ENCODE data around the gene AAK1.
"Not testable (repeated sequence)": the region's sequence is repeated elsewhere in the genome, so short reads cannot be mapped to it uniquely, and the experiment has no call there.

AAK1 gene

GRCh38 chr2:69628325-69629021, 15.1 kb downstream of the AAK1 start:
- in situ Hi-C loops (cut with MboI; ENCODE audit: low sequenced_read_pairs): no loop called here

GRCh38 chr2:69625078-69625795, 18.3 kb downstream of the AAK1 start:
- in situ Hi-C loops (cut with MboI; ENCODE audit: low sequenced_read_pairs): no loop called here

- in situ Hi-C loops (cut with MboI; ENCODE audit: low sequenced_read_pairs): no loop called here
These were observed 18.9 kb downstream of the AAK1 start for GRCh38 chr2:69624611-69625010.

DNA sequence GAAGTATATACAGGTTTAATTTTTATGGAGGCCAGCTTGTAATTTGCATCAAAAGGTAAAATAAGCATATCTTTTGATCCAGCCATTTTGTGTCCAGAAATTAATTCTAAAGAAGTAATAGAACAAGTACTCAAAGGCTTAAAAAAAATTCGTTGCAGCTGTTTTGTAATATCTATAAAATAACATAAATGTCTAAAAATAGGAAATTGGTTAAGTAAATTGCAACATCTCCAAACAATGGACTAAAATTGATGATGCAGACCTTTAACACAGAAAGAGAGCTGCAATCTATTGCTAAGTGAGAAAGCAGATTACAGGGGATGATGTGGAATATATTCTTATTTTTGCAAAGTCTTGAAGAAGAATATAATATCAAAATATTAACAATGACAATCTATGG, 19.4 kb downstream of the AAK1 start:
- in situ Hi-C loops (cut with MboI; ENCODE audit: low sequenced_read_pairs): no loop called here

GRCh38 chr2:69623236-69623635, 20.3 kb downstream of the AAK1 start:
- in situ Hi-C loops (cut with MboI; ENCODE audit: low sequenced_read_pairs): no loop called here

- in situ Hi-C loops (cut with MboI; ENCODE audit: low sequenced_read_pairs): not testable (repeated sequence)
These were observed 20.7 kb downstream of the AAK1 start for GRCh38 chr2:69622805-69623204.

DNA sequence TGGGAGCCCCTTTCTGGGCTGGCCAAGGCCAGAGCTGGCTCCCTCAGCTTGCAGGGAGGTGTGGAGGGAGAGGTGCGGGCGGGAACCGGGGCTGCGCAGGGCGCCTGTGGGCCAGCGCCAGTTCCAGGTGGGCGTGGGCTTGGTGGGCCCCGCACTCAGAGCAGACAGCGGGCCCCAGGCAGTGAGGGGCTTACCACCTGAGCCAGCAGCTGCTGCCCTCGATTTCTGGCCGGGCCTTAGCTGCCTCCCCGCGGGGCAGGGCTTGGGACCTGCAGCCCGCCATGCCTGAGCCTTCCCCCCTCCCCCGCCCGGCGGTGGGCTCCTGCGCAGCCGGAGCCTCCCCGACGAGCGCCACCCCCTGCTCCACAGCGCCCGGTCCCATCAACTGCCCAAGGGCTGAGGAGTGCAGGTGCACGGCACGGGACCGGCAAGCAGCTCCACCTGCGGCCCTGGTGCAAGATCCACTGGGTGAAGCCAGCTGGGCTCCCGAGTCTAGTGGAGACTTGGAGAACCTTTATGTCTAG, 21.5 kb downstream of the AAK1 start:
- in situ Hi-C loops (cut with MboI; ENCODE audit: low sequenced_read_pairs): not testable (repeated sequence)

- in situ Hi-C loops (cut with MboI; ENCODE audit: low sequenced_read_pairs): no loop called here
These were observed 22.1 kb downstream of the AAK1 start for GRCh38 chr2:69621440-69621839.

GRCh38 chr2:69620870-69621269, 22.7 kb downstream of the AAK1 start:
- in situ Hi-C loops (cut with MboI; ENCODE audit: low sequenced_read_pairs): no loop called here

- in situ Hi-C loops (cut with MboI; ENCODE audit: low sequenced_read_pairs): no loop called here
These were observed 23.8 kb downstream of the AAK1 start for GRCh38 chr2:69619725-69620124.

GRCh38 chr2:69618362-69618761, 25.2 kb downstream of the AAK1 start:
- in situ Hi-C loops (cut with MboI; ENCODE audit: low sequenced_read_pairs): no loop called here

- in situ Hi-C loops (cut with MboI; ENCODE audit: low sequenced_read_pairs): no loop called here
These were observed 25.8 kb downstream of the AAK1 start for GRCh38 chr2:69617744-69618143.

GRCh38 chr2:69616755-69617154, 26.8 kb downstream of the AAK1 start:
- in situ Hi-C loops (cut with MboI; ENCODE audit: low sequenced_read_pairs): no loop called here

DNA sequence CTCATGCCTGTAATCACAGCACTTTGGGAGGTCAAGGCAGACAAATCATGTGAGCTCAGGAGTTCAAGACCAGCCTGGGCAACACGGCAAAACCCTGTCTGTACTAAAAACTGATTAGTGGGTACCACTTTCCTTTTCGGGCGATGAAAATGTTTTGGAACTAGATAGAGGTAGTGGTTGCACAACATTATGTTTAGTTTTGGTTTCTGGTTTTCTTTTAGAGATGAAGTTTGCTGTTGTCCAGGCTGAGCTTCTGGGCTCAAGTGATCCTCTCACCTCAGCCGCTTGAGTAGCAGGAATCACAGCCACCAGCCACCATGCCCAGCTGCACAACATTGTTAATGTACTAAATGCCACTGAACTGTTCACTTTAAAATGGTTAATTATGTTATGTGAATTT, 27.6 kb downstream of the AAK1 start:
- in situ Hi-C loops (cut with MboI; ENCODE audit: low sequenced_read_pairs): no loop called here

DNA sequence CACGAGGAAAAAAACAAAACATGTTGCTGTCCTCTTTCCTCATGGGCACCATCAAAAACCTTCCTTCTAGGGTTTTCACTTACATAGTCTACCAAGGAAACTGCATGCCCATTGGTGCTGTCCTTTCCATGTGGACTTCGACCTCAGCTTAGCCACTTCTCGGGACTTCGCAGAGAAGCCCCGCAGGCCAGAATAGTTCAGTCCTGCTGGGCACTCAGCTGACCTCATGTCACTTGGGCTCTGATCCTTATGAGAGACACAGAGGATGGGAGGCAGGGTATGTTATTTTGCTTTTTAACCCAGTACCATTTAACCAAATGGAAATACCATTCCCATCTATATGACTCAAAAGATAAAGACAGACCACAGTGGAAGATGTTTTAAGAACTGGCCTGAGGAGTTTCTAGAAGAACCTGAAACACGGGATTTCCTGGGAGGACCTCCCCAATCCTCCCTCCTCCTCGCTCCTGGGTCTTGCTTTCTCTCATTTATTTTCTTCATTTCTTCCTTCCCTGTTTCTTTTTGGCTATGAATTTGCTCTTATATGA, 28.4 kb downstream of the AAK1 start:
- in situ Hi-C loops (cut with MboI; ENCODE audit: low sequenced_read_pairs): no loop called here

GRCh38 chr2:69612707-69613106, 30.8 kb downstream of the AAK1 start:
- in situ Hi-C loops (cut with MboI; ENCODE audit: low sequenced_read_pairs): no loop called here

GRCh38 chr2:69612200-69612599, 31.3 kb downstream of the AAK1 start:
- in situ Hi-C loops (cut with MboI; ENCODE audit: low sequenced_read_pairs): no loop called here

GRCh38 chr2:69608109-69608508, 35.4 kb downstream of the AAK1 start:
- in situ Hi-C loops (cut with MboI; ENCODE audit: low sequenced_read_pairs): no loop called here

DNA sequence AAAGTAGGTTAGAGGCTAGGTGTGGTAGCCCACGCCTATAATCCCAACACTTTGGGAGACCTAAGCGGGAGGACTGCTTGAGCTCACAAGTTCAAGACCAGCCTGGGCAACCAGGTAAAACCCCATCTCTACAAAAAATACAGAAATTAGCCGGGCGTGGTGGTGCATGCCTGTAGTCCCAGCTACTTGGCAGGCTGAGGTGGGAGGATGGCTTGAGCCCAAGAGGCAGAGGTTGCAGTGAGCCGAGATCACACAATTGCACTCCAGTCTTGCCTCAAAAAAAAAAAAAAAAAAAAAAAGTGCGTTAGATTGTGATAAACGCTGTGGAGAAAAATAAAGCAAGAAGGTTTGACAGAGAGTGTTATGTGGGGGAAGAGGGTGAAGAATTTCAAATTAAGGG, 36.8 kb downstream of the AAK1 start:
- in situ Hi-C loops (cut with MboI; ENCODE audit: low sequenced_read_pairs): not testable (repeated sequence)

- in situ Hi-C loops (cut with MboI; ENCODE audit: low sequenced_read_pairs): no loop called here
These were observed 38.3 kb downstream of the AAK1 start for GRCh38 chr2:69605284-69605683.

DNA sequence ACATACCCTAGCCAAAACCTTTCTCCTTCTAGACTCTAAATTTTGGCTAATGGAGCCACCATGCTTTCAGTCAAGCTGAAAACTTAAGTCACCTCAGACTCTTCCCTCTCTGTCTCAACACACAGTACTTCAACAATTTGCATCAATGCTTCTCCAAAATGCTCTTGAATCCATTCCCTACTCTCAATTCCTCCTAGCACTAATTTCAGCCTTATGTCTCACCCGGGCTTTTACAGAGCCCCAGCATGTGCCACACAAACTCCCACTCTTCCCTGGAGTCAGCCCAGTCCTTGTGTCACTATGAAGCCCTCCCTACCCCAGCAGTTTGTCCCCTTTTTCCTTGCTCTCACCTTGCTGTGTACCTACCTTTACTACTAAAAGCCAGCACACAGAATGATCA, 38.7 kb downstream of the AAK1 start:
- in situ Hi-C loops (cut with MboI; ENCODE audit: low sequenced_read_pairs): no loop called here

- in situ Hi-C loops (cut with MboI; ENCODE audit: low sequenced_read_pairs): no loop called here
These were observed 39.4 kb downstream of the AAK1 start for GRCh38 chr2:69604026-69604678.
